Astrocyte (in vitro differentiated cells and primary cell): Measurements from ENCODE around the gene CYLC2. TPM values are rescaled to one million over a fixed set of nuclear protein-coding genes. Genes with fewer than 3 reads are reported as not detected.
A peak's percentile ranks its signal among the peaks of the same experiment; 100 is the strongest.

ENCODE experiments used
- DNase-seq: peaks from one replicate; pipeline ENCODE4 v3.0.0-alpha.2; 2010; ENCODE audit warnings: low read depth
- FAIRE-seq: peaks from 2 replicates; lab custom pipeline; 2011; peaks lifted over from hg19 to GRCh38; lab: Jason Lieb, UNC
- H2AFZ ChIP-seq: 2 replicates; pipeline ENCODE4 v1.6.0; 2012; ENCODE audit warnings: low read depth, low read length, inconsistent platforms
- H3K27ac ChIP-seq: 2 replicates; pipeline ENCODE4 v1.5.1; 2011; ENCODE audit warnings: low read depth, low read length, inconsistent platforms
- H3K27me3 ChIP-seq: 2 replicates; pipeline ENCODE4 v1.6.0; 2011; ENCODE audit warnings: low read length, inconsistent platforms; ENCODE audit not compliant: insufficient read depth
- H3K36me3 ChIP-seq: 2 replicates; pipeline ENCODE4 v1.5.1; 2011; ENCODE audit warnings: low read length, inconsistent platforms; ENCODE audit not compliant: insufficient read depth
- H3K4me1 ChIP-seq: 2 replicates; pipeline ENCODE4 v1.5.1; 2011; ENCODE audit warnings: low read length, inconsistent platforms; ENCODE audit not compliant: insufficient read depth
- H3K4me2 ChIP-seq: 2 replicates; pipeline ENCODE4 v1.6.0; 2012; ENCODE audit warnings: low read length, inconsistent platforms
- H3K4me3 ChIP-seq: 2 replicates; pipeline ENCODE4 v1.5.1; 2011; ENCODE audit warnings: low read depth, mild to moderate bottlenecking, low read length, inconsistent platforms; ENCODE audit not compliant: insufficient read depth
- H3K79me2 ChIP-seq: 2 replicates; pipeline ENCODE4 v1.6.0; 2012; ENCODE audit warnings: mild to moderate bottlenecking, low read length, inconsistent platforms; ENCODE audit not compliant: insufficient read depth
- H3K9ac ChIP-seq: 2 replicates; pipeline ENCODE4 v1.6.0; 2012; ENCODE audit warnings: mild to moderate bottlenecking, low read length, inconsistent platforms
- H3K9me3 ChIP-seq: 2 replicates; pipeline ENCODE4 v1.5.1; 2012; ENCODE audit warnings: low read depth, mild to moderate bottlenecking, low read length, inconsistent platforms; ENCODE audit not compliant: insufficient read depth
- H4K20me1 ChIP-seq: 2 replicates; pipeline ENCODE4 v1.6.0; 2012; ENCODE audit warnings: low read length, inconsistent platforms; ENCODE audit not compliant: insufficient read depth
- H3K27ac Mint-ChIP-seq: one replicate; pipeline ENCODE4 v1.8.0; 2021; ENCODE audit warnings: mild to moderate bottlenecking, mixed read lengths; ENCODE audit not compliant: unreplicated experiment
- H3K27me3 Mint-ChIP-seq: one replicate; pipeline ENCODE4 v1.8.0; 2021; ENCODE audit warnings: low read depth, mixed read lengths; ENCODE audit not compliant: unreplicated experiment
- H3K36me3 Mint-ChIP-seq: one replicate; pipeline ENCODE4 v1.8.0; 2021; ENCODE audit warnings: low read depth, mixed read lengths; ENCODE audit not compliant: unreplicated experiment
- H3K4me1 Mint-ChIP-seq: one replicate; pipeline ENCODE4 v1.8.0; 2021; ENCODE audit warnings: low read depth, mixed read lengths; ENCODE audit not compliant: unreplicated experiment
- H3K4me3 Mint-ChIP-seq: one replicate; pipeline ENCODE4 v1.8.0; 2021; ENCODE audit warnings: mild to moderate bottlenecking, moderate library complexity, mixed read lengths; ENCODE audit not compliant: unreplicated experiment
- H3K9me3 Mint-ChIP-seq: one replicate; pipeline ENCODE4 v1.8.0; 2021; ENCODE audit warnings: mild to moderate bottlenecking, mixed read lengths; ENCODE audit not compliant: unreplicated experiment
- CTCF ChIP-seq: IDR thresholded peaks from 2 replicates; pipeline ENCODE4 v1.5.1; 2011; ENCODE audit warnings: low read depth, mild to moderate bottlenecking, inconsistent platforms, low read length, moderate library complexity; ENCODE audit not compliant: insufficient read depth
- EZH2 ChIP-seq: IDR thresholded peaks from 2 replicates; pipeline ENCODE4 v1.6.1; 2012; ENCODE audit warnings: mild to moderate bottlenecking, low read length, inconsistent platforms; ENCODE audit not compliant: insufficient read depth
- total RNA-seq: library from RNA; stranded (reverse); gene quantifications from 2 replicates; pipeline ENCODE4 v1.2.1, GENCODE V29; 2021

The CYLC2 gene
- total RNA-seq, 1 donor from 2014 or later, result not detected

- Histone ChIP-seq H4K20me1 (no peaks in the 10 kb centered on the region), H3K79me2 (no peaks in the 10 kb centered on the region), H3K4me3 (no peak overlapping the region), H3K9me3 (no peaks in the 10 kb centered on the region), H3K4me2 (no peak overlapping the region), H3K27me3 (no peaks in the 10 kb centered on the region), H3K27ac (no peak overlapping the region), H3K36me3 (no peaks in the 10 kb centered on the region), H3K9ac (no peak overlapping the region), H3K4me1 (no peaks in the 10 kb centered on the region), H2AFZ (no peak overlapping the region)
- DNase-seq (peak; percentile 3), FAIRE-seq (no peak)
- Mint-ChIP-seq H3K36me3 (no peaks in the 10 kb centered on the region), H3K4me3 (no peak overlapping the region), H3K27ac (no peak overlapping the region), H3K27me3 (no peaks in the 10 kb centered on the region), H3K9me3 (peaks cover 2% of the 10 kb centered on the region), H3K4me1 (no peaks in the 10 kb centered on the region)
- TF ChIP-seq CTCF (no peak), EZH2 (no peak)
Observed at GRCh38 chr9:103037508-103038477, 42.7 kb downstream of the CYLC2 start.

- Histone ChIP-seq H3K4me1 (no peaks in the 10 kb centered on the region), H3K4me3 (no peak overlapping the region), H3K9ac (no peak overlapping the region), H2AFZ (no peak overlapping the region), H3K9me3 (no peaks in the 10 kb centered on the region), H3K27me3 (no peaks in the 10 kb centered on the region), H4K20me1 (no peaks in the 10 kb centered on the region), H3K79me2 (no peaks in the 10 kb centered on the region), H3K27ac (no peak overlapping the region), H3K4me2 (no peak overlapping the region), H3K36me3 (no peaks in the 10 kb centered on the region)
- FAIRE-seq, result no peak
- TF ChIP-seq EZH2 (no peak), CTCF (no peak)
- no peaks in the 10 kb centered on the region for H3K36me3 Mint-ChIP-seq
- peaks cover 2% of the 10 kb centered on the region for H3K9me3 Mint-ChIP-seq
- no peaks in the 10 kb centered on the region for H3K4me1 Mint-ChIP-seq
- no peak overlapping the region for H3K4me3 Mint-ChIP-seq
- H3K27me3 Mint-ChIP-seq, result no peaks in the 10 kb centered on the region
- no peak for DNase-seq
- H3K27ac Mint-ChIP-seq, result no peak overlapping the region
Observed at GRCh38 chr9:103041961-103042360, 46.8 kb downstream of the CYLC2 start.
